IPS DF 19.7 (cell line): Measurements from ENCODE around the gene DAAM1.

Experiments used
- DNase-seq: peaks from one replicate; pipeline ENCODE4 v3.0.0-alpha.2; 2013; ENCODE audit warnings: low read depth, low spot score

Gene DAAM1

DNA sequence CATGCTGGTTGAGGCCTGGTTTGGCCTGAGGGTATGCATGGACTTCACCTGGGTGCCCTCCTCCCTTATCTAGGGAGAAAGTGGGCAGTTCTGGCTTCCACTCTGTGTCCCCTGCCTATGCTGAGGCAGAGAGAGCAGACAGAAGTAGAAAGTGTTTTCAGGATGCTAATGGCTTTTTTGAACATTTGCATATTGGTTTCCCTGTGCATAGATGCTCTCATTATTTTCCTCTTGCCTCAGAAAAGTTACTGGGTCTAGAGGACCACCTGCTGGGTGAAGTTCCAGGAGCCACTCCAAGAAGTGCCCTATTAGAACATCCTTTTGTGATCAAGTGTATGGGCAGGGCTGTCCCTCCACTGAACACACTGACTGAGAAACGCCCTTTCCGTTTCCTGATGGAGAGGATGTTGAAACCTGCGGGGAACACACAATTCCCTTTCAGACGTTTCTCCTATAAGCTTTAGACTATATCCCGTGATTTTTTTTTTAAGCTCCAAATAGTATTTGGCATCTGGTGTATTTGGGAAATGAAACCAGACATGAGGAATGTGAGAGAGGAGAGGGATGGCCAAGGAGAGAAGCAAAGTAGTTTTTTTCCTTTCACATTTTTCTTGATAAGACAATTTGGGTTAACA is 66.6 kb downstream of the DAAM1 start:
- no peak for DNase-seq

- DNase-seq = no peak
Measured at GRCh38 chr14:59256331-59256730, 67.9 kb downstream of the DAAM1 start.

GRCh38 chr14:59261334-59261733 is 72.9 kb downstream of the DAAM1 start:
- DNase-seq = no peak

- no peak for DNase-seq
Measured at GRCh38 chr14:59262717-59263454, 74.4 kb downstream of the DAAM1 start.

DNA sequence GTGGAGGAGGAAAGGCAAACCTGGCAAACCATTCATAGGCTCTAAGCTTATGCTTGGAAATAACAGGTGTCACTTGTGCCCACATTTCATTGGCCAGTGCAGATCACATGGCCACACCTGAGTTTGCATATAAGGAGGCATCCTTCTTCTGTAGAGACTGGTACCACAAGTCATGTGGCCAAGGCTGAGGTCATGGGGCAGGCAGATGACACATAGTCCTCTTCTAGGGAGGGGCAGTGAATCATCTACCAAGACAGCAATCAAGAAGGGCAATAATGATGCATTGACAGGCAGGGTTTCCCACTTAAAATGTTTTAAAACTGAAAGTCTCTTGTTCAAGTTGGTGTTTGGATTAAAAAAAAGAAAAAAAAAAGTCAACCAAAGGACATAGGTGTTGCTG is 77.3 kb downstream of the DAAM1 start:
- no peak for DNase-seq

DNA sequence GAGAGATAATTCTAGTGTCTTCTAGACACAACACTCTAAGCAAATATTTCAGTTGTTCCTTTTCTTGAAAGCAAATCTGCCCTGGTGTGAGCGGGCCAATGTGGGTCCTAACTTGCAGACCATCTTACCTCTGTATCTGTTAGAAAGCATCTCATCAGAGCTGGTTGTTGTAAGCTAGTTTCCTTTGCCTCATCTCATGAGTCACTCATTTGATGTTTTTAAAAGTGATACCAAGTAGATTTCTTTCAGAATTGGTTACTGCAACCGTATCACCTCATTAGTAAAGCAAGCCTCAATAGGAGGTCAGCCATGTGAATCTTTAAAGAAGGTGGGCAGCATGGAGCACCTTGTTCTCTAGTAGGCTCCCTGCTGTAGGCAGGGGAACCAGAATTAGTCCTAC is 78.6 kb downstream of the DAAM1 start:
- no peak for DNase-seq

GRCh38 chr14:59268011-59268410 is 79.5 kb downstream of the DAAM1 start:
- no peak for DNase-seq

DNA sequence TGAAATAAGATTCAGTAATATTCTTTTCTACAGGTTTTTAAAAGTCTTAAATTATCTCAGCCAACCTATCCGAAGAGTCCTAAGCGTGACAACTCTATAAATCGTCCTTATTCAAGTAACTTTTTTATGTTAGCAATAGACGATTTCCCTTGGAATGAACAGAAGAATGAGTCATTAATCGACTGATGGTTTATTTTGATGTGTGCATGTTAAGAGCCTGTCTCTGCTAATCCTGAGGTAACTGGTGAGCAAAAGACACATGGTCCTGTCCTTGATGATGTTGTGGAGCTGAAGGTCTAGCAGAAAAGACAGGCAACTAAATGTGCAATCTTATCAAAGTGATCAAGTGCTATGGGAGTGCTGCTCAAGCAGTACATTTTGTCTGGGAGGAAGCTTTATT is 80.4 kb downstream of the DAAM1 start:
- no peak for DNase-seq

DNA sequence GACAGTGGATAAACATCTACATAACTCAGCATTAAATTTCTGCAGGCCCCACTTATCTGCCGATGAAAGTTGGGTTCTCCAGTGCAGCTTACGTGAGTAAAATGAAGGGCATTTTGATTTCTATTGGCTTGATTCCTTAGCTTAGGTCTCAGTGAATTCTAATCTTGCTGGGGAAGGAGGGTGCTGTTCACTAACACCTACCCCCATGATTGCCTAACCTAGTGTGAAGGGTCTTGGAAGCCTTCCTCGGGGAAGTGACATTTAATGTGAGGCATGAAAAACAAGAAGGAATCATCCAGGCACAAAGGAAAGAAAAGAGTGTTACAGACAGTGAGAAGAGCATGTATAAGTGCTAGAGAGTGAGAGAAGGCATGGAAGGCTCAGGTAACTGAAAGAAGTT is 81.0 kb downstream of the DAAM1 start:
- DNase-seq = no peak

- no peak for DNase-seq
Measured at GRCh38 chr14:59271256-59271655, 82.8 kb downstream of the DAAM1 start.

DNA sequence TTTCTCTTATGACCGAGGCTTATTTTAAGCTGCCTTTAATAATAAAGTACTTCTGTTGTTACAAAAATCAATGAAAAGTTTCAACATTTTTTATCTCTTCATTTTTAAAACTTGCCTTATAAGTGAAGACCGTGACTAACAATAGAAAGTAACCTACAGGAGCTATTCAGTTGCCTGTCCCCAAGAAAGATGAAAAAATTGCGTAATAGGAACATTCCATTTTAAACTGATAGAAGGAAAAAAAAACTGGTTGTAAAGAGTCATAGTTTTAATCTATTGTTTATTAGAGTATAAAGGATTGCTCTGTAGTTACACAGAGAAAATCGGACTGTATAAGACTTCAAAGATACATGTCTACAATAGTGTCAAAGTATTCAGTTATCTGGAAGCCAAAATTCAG is 83.3 kb downstream of the DAAM1 start:
- no peak for DNase-seq

- DNase-seq = no peak
Measured at GRCh38 chr14:59272633-59273032, 84.2 kb downstream of the DAAM1 start.

- DNase-seq = no peak
Measured at GRCh38 chr14:59273737-59274136, 85.3 kb downstream of the DAAM1 start.

DNA sequence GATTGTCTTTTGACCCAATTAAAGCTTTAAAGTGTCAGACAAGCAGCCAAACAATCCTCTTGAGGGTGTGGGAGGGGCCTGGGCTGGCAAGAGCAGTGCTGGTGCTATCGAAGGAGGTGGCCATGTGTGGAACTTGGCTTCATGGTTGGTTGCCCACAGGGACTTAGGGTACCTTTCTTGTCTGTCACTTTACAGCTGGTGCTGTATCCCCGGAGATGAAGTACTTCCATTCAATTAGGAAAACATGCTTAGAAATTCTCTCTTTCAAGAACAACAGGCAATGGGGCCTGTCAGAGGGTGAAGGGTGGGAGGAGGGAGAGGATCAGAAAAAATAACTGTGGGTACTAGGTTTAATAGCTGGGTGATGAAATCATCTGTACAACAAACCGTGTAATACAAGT is 86.5 kb downstream of the DAAM1 start:
- DNase-seq = no peak

DNA sequence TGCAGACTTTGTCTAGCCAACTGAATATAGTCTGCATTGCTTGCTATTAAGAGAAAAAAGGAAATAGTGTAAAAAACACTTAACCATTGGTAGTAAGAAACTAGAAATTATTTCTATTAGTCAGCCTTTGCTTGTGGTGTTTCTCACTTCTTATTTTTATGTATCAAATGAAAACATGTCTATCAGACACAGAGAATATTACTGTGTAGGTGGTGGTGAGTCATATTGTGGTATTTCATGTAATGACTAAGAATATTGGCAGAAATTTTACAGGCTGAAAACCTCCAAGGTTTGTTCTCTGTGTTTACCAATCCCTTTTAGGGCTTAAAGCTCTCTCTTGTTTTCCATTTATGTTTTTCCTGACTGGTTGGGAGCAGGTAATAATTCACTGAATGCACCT is 87.2 kb downstream of the DAAM1 start:
- DNase-seq = no peak

GRCh38 chr14:59276235-59276634 is 87.8 kb downstream of the DAAM1 start:
- DNase-seq = no peak

GRCh38 chr14:59277659-59278058 is 89.2 kb downstream of the DAAM1 start:
- DNase-seq = no peak

GRCh38 chr14:59278111-59278510 is 89.6 kb downstream of the DAAM1 start:
- no peak for DNase-seq

DNA sequence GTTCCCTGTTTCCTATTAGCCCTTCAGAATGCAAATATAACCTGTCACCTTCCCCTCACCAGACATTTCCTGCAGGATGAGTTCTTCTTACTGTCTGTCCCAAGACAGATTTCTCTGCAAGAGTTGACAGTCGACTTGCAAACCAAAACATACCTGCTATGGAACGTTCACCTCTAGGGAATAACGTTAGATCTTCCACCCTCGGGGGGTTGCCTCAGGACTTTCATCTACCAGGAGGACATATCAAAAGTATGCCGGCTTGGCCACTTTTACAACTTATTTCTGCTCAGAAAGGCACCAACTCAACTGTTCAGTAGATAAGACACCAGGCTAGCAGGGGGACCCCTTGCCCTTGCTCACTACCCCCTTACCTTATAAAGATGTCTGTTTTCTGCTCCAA is 92.5 kb downstream of the DAAM1 start:
- no peak for DNase-seq

DNA sequence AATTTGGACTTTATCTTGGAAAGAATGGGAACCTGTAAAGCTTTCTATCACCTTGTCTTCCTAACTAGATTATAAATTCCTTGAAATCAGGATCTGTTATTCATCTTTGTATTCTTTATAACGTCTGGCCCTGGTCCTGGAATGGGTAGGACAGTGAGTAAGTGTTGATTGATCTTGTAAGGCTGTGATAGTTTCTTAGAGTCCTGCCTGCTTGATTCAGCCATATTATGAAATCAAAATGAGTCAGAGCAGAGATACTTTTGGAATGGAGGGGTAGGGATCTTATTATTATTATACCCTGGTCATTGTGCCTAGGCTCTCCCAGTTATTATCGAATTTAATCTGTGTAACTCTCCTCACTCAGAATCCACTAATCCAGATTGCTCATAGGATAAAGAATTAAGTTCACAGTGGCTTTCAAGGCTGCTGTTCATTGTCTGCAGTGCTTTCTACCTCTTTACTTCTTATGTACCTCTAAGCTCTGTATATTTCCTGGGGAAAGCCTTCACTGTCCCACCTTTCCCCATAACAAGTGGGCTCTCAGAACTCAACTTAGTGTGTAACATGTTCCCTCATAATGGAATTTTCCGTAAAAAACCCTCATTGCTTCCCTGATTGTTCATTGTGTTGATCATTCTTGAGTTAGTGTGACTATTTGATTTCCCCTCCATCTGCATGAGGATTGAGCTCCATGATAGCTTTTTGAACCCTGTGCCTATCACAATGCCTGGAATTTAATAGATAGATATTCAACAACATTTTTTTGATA is 93.3 kb downstream of the DAAM1 start:
- DNase-seq = no peak

GRCh38 chr14:59282378-59282765 is 93.9 kb downstream of the DAAM1 start:
- DNase-seq = no peak

GRCh38 chr14:59283361-59283760 is 94.9 kb downstream of the DAAM1 start:
- no peak for DNase-seq

DNA sequence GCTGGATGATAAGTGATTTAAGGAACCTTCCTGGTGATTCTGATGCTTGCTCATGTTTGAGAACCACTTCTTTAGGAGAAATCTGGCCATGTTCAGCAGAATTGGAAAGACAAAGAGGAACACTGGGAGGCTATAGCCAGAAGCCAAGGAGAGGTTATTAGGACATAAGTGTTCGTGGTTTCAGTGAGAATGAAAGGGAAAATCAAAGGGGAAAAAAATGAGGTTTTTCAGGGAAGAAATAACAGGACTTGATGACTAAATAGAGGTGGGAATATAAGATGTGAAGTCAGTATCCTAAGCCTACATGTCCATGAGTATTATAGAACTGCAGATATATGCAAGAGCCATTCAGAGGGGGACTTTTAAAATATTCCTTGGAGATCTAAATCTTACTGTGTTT is 95.6 kb downstream of the DAAM1 start:
- DNase-seq = no peak
